Measurements from ENCODE around the gene PLIN1.

The PLIN1 gene

GRCh38 chr15:89670971-89671560, 8.1 kb downstream of the PLIN1 start:
- no peak for DNase-seq

GRCh38 chr15:89669941-89670340, 9.2 kb downstream of the PLIN1 start:
- no peak for DNase-seq

GRCh38 chr15:89669309-89669865, 9.8 kb downstream of the PLIN1 start:
- DNase-seq, result no peak

GRCh38 chr15:89668171-89668570, 11.0 kb downstream of the PLIN1 start:
- no peak for DNase-seq

GRCh38 chr15:89667706-89667960, 11.5 kb downstream of the PLIN1 start:
- no peak for DNase-seq

- no peak for DNase-seq
Observed at GRCh38 chr15:89666858-89667705, 12.1 kb downstream of the PLIN1 start.

- no peak for DNase-seq
Observed at GRCh38 chr15:89666184-89666857, 12.8 kb downstream of the PLIN1 start.

- no peak for DNase-seq
Observed at GRCh38 chr15:89665449-89666181, 13.6 kb downstream of the PLIN1 start.

- DNase-seq, result no peak
Observed at GRCh38 chr15:89664441-89665350, 14.5 kb downstream of the PLIN1 start.

GRCh38 chr15:89662893-89663626, 16.1 kb downstream of the PLIN1 start:
- DNase-seq, result no peak

- no peak for DNase-seq
Observed at GRCh38 chr15:89660556-89660955, 18.6 kb downstream of the PLIN1 start.

- DNase-seq, result no peak
Observed at GRCh38 chr15:89659295-89659694, 19.9 kb downstream of the PLIN1 start.

GRCh38 chr15:89657686-89658200, 21.4 kb downstream of the PLIN1 start:
- DNase-seq, result no peak

- no peak for DNase-seq
Observed at GRCh38 chr15:89656116-89656815, 22.9 kb downstream of the PLIN1 start.

GRCh38 chr15:89654847-89655805, 24.0 kb downstream of the PLIN1 start, which contains the start of gene KIF7:
TSS of gene KIF7 (minus strand) at chr15:89655467. CDS start at chr15:89652930, 2,537 bp downstream.
- DNase-seq, result no peak

- DNase-seq, result no peak
Observed at GRCh38 chr15:89654301-89654761, 24.8 kb downstream of the PLIN1 start.

- no peak for DNase-seq
Observed at GRCh38 chr15:89653578-89653977, 25.6 kb downstream of the PLIN1 start.

GRCh38 chr15:89652666-89653065, 26.5 kb downstream of the PLIN1 start:
- DNase-seq, result no peak

- no peak for DNase-seq
Observed at GRCh38 chr15:89652131-89652530, 27.0 kb downstream of the PLIN1 start.
